Stimulated activated CD8-positive, alpha-beta memory T cell treated with anti-CD3 and anti-CD28 coated beads, Interleukin-7, amount 100 ng/mL, for 1 hour (primary cell): ENCODE results near the gene AP3B2.
"Not testable (repeated sequence)": the region's sequence is repeated elsewhere in the genome, so short reads cannot be mapped to it uniquely, and the experiment has no call there.

Experiments
- DNase-seq, 2 donors: peaks; one replicate each; pipeline ENCODE4 v3.0.0-alpha.2; 2020; ENCODE audit warnings: low read depth in 2 of 2

AP3B2 gene

DNA sequence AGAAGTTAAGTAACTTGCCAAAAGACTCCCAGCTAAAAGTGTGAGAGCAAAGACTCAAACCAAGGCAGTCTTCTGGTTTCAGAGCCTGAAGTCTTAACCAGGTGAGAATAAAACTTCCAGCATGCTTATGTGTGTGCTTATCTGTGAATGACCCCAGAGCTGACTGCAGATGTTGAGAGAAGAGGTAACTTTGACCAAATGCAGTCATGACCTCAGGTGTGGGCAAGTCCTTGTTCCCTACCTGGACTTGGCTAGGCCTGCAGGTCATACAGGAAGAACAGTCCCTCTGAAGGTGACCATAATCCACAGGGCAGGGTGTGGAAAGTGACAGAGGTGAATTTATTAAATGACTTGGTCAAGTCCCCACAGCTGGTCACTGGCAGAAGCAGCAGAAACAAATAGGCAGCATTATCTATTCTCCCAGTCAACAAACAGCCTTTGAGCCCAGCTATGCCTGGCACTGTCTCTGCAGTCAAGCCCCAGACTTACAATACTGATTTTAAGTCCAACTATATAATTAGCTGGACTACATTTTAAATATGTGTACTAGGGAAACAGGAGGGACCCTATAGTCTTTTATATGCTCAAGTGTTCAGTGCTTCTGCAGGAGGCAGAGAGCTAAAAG lies 59.5 kb downstream of the AP3B2 start:
- DNase-seq, result no peak

GRCh38 chr15:82649226-82649999 lies 60.3 kb downstream of the AP3B2 start:
- no peak for DNase-seq

- no peak for DNase-seq
These were observed 61.2 kb downstream of the AP3B2 start for GRCh38 chr15:82648257-82649103.

- peak; percentile 20 for DNase-seq
These were observed 61.8 kb downstream of the AP3B2 start for GRCh38 chr15:82647835-82648256.

- peak in 1 of 2 donors; percentile 16 for DNase-seq
These were observed 62.4 kb downstream of the AP3B2 start, which contains the start of gene CPEB1 for GRCh38 chr15:82647045-82647834. TSS of gene CPEB1 (minus strand) at chr15:82647363. CDS start at chr15:82628459, 18,904 bp downstream.

- DNase-seq, result no peak
These were observed 63.2 kb downstream of the AP3B2 start for GRCh38 chr15:82646250-82647044.

DNA sequence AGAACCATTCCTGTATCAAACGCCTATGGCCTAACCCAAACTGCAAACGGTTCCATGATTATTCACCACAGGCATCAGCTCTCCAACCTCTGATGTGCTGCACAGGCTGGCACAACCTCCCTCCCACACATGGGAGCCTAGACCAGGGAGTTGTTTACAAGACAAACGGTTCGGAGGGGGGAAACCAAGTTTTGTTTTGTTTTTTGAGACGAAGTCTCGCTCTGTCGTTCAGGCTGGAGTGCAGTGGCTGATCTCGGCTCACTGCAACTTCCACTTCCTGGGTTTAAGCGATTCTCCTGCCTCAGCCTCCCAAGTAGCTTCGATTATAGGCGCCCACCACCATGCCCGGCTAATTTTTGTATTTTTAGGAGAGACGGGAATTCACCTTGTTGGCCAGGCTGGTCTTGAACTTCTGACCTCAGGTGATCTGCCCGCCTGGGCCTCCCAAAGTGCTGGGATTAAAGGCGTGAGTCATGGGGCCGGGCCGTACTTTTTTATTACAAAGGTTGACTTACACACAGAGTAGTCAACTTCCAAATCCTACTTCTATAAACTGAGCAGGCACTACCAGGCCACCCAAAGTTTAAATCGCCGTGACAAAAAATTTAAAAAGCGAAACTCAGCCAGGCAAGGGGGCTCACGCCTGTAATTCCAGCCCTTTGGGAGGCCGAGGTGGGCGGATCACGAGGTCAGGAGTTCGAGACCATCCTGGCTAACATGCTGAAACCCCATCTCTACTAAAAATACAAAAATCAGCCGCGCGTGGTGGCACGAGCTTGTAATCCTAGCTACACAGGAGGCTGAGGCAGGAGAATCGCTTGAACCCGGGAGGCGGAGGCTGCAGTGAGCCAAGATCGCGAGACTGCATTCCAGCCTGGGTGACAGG lies 64.5 kb downstream of the AP3B2 start:
- DNase-seq, result not testable (repeated sequence)

DNA sequence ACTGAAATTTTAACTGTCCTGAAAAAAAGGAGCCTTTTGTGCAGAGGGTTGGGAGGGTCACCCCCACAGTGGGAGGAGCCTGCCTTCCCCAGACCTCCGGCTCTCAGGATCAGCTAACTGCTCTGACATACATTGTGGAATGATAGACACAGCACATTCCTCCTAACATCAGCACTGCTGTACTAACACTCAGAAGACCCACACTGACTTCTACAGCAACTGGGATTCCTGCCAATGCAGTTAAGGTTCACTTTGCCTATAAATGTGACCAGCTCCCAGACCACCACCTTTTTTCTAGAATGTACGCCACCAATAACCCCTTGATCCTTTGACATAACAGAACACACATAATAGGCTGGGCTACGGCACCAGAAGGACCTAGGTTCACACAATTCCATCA lies 65.7 kb downstream of the AP3B2 start:
- no peak for DNase-seq

- no peak for DNase-seq
These were observed 67.0 kb downstream of the AP3B2 start for GRCh38 chr15:82642656-82643055.

DNA sequence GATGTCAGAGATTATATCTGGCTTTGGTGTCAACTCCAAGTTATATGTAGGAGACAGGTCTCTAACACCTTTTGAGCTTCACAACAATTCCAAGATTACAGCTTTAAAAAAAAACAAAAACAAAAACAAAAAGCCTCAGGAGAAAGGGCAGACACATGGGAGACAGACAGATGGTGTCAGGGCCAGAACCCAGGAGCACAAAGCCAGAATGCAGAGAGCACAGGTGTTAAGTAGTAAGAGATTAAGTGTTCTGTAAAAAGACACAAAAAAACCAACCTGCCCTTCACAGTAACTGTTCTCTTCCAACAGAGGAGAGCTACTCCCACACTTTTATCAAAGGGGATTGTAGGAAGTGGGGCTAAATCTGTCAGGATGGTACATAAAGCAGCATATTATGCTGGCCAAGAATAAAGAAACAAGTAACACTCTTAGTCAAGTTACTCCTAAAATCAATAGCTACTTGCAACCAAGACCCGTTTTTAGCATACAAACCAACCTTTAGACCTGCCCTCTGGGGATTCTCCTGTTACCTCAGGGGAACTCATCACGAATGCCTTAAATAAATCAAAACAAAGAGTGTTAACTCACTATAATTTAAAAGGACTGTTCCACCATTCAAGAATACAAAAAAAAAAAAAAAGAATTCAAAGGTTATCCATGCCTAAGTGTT lies 68.4 kb downstream of the AP3B2 start:
- DNase-seq, result no peak

DNA sequence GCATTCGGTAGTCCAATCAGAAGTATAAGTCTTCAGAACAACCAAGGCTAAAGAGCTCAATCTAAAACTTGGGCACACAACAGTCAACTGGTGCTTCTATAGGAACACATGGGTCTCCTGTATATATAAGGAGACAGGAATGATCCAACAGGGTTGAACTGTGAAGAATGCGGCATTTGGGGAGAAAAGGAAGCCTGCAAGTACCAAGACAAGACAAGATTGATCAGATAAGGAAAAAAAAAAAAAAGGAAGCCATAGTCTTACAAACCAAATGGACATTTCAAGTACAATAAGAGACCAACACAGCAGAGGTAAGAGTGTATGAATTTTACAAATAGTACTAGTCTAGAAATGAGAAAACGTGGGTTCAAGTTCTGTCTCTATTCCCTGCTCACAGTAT lies 69.0 kb downstream of the AP3B2 start:
- DNase-seq, result no peak

- no peak for DNase-seq
These were observed 73.9 kb downstream of the AP3B2 start for GRCh38 chr15:82635798-82636197.

GRCh38 chr15:82630033-82630432 lies 79.6 kb downstream of the AP3B2 start:
- no peak for DNase-seq

DNA sequence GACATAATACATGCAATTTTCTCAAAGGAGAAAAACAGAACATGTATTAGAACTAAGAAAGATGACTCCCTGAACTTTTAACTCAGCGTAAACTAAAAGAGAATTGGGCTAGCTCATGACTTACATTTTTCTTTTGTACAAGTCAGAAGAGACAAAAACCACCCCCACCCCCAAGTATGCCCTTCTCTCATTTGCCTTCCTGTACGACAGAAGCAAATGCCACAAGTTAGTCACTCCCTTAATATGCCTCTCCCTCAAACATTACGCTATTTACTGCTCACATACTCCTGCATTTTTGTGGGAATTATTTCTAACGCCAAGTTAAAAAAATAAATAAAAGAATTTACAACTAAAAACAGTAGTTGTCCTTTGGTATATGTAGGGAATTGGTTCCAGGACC lies 84.5 kb downstream of the AP3B2 start:
- DNase-seq, result no peak

GRCh38 chr15:82624438-82624837 lies 85.2 kb downstream of the AP3B2 start:
- DNase-seq, result no peak

DNA sequence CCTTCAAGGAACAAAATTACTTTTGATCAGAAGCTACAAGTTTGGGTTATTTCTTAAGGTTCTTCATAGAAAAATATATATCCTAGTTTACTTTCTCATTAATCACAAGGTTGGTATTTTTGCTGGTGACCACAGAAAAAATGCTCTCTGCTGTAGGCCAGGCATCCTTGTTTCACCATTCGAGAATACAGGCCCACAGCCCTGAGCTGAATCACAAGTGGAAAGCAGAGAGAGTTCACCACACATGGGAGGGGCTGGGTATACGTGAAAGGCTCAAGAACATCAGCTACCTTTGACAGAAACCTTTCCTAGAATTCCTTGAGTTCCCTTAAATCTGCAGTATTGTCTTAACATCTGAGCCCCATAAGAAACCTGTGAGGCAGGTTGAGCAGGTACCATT lies 85.7 kb downstream of the AP3B2 start:
- no peak for DNase-seq

DNA sequence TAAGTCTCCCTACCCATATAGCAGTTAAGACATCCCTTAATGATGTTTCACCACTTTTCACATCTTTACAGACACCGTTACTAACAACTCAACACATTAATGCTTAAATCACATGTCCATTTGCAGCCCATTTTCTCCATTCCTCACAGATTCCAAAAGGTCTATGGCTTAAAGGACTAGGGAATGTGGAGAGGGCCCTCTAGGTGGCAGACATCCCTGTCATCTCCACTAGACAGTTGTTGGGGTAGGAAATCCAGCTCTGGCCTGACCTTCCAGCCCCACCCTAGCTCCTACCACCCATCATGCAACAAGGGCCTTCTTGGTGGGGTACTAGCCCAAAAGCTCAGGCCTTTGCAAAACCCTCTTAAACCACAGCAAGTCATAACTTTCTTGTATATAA lies 87.7 kb downstream of the AP3B2 start:
- DNase-seq, result no peak

DNA sequence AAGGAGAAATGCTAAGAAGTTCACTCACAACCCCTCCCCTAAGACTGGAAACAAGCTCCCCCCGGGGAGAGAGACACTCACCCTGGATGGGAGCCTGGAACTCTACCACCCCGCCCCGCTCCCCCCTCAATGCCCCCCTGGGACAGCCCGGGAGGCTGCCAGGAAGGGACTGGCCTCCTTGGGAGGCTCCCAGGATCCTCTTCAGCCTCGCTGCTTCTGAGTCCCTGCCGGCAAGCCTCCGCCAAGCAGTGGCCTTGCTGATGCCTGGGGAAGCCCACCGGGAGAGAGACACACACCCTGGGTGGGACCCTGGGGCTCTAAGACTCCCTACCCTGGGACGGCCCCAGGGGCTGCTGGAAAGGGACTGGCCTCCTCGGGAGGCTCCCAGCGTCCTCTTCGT lies 95.9 kb downstream of the AP3B2 start:
- no peak for DNase-seq

DNA sequence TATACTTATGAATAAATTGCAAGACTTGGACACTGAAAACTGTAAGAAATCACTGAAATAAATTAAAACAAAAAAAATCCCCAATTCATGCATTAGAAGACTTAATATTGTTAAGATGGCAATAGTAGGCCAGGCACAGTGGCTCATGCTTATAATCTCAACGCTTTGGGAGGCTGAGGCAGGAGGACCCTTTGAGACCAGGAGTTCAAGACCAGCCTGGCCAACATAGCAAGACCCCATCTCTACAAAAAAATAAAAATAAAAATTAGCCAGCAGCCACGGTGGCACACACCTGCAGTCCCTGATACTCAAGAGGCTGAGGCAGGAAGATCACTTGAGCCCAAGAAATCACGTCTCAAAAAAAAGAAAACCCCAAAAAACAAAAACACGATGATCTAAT lies 98.3 kb downstream of the AP3B2 start:
- DNase-seq, result no peak
